ENCODE measurements around the gene LDB3. TPM values are rescaled to one million over a fixed set of nuclear protein-coding genes. Genes with fewer than 3 reads are reported as not detected.

Gene LDB3
- total and polyA plus RNA-seq, 2 donors (not counting 1 experiment from before 2014, with no cell fraction given): under 0.01 to 0.20 TPM

GRCh38 chr10:86706401-86706841 is 38.1 kb downstream of the LDB3 start:
- Histone ChIP-seq H3K4me2 (ENCODE audit: extremely low read depth, insufficient read depth, low read length) (no peak overlapping the region), H2AFZ (ENCODE audit: low read length) (no peak overlapping the region), H3K9ac (ENCODE audit: insufficient read depth, low read length) (no peak overlapping the region), H3K4me3 (replicated peaks in 1 of 4; ENCODE audit: control extremely low read depth in 1 of 4, insufficient read depth in 1 of 4, low read depth in 3 of 4, low read length in 4 of 4) (no peak overlapping the region), H4K20me1 (ENCODE audit: control insufficient read depth, extremely low read depth, insufficient read depth, low read length) (no peaks in the 10 kb centered on the region), H3K9me3 (ENCODE audit: control insufficient read depth, insufficient read depth, low read depth, low read length) (no peaks in the 10 kb centered on the region), H3K79me2 (ENCODE audit: control insufficient read depth, insufficient read depth, low read length) (no peaks in the 10 kb centered on the region), H3K27ac (ENCODE audit: insufficient read depth, low read length) (no peak overlapping the region), H3K4me1 (ENCODE audit: control insufficient read depth, extremely low read depth, insufficient read depth, low read length) (no peaks in the 10 kb centered on the region), H3K27me3 (ENCODE audit: control insufficient read depth, insufficient read depth, low read length) (no peaks in the 10 kb centered on the region), H3K36me3 (ENCODE audit: control insufficient read depth, insufficient read depth, low read length) (no peaks in the 10 kb centered on the region)
- no peak for DNase-seq (ENCODE audit: low read depth in 2 of 2)
- TF ChIP-seq EZH2 (IDR thresholded peaks at IDR 0.05; ENCODE audit: low read length, missing control alignments) (no peak), CTCF (conservative IDR thresholded peaks at IDR 0.05 in 1 of 2, IDR thresholded peaks at IDR 0.05 in 1 of 2; ENCODE audit: low read depth in 1 of 2, low read length in 2 of 2) (no peak)

GRCh38 chr10:86706977-86707376 is 38.7 kb downstream of the LDB3 start:
- no peaks in the 10 kb centered on the region for H3K36me3 ChIP-seq (ENCODE audit: control insufficient read depth, insufficient read depth, low read length)
- H3K4me1 ChIP-seq (ENCODE audit: control insufficient read depth, extremely low read depth, insufficient read depth, low read length): no peaks in the 10 kb centered on the region
- no peaks in the 10 kb centered on the region for H3K9me3 ChIP-seq (ENCODE audit: control insufficient read depth, insufficient read depth, low read depth, low read length)
- no peaks in the 10 kb centered on the region for H3K79me2 ChIP-seq (ENCODE audit: control insufficient read depth, insufficient read depth, low read length)
- H3K27ac ChIP-seq (ENCODE audit: insufficient read depth, low read length): no peak overlapping the region
- H2AFZ ChIP-seq (ENCODE audit: low read length): no peak overlapping the region
- H3K4me3 ChIP-seq (replicated peaks in 1 of 4; ENCODE audit: control extremely low read depth in 1 of 4, insufficient read depth in 1 of 4, low read depth in 3 of 4, low read length in 4 of 4): no peak overlapping the region
- no peak overlapping the region for H3K9ac ChIP-seq (ENCODE audit: insufficient read depth, low read length)
- no peaks in the 10 kb centered on the region for H3K27me3 ChIP-seq (ENCODE audit: control insufficient read depth, insufficient read depth, low read length)
- no peak for TF ChIP-seq EZH2 (IDR thresholded peaks at IDR 0.05; ENCODE audit: low read length, missing control alignments)
- TF ChIP-seq CTCF (conservative IDR thresholded peaks at IDR 0.05 in 1 of 2, IDR thresholded peaks at IDR 0.05 in 1 of 2; ENCODE audit: low read depth in 1 of 2, low read length in 2 of 2): no peak
- no peak for DNase-seq (ENCODE audit: low read depth in 2 of 2)
- H3K4me2 ChIP-seq (ENCODE audit: extremely low read depth, insufficient read depth, low read length): no peak overlapping the region
- no peaks in the 10 kb centered on the region for H4K20me1 ChIP-seq (ENCODE audit: control insufficient read depth, extremely low read depth, insufficient read depth, low read length)

GRCh38 chr10:86707505-86707904 is 39.2 kb downstream of the LDB3 start:
- Histone ChIP-seq H3K79me2 (ENCODE audit: control insufficient read depth, insufficient read depth, low read length) (no peaks in the 10 kb centered on the region), H3K9ac (ENCODE audit: insufficient read depth, low read length) (no peak overlapping the region)
- no peak for DNase-seq (ENCODE audit: low read depth in 2 of 2)

More at GRCh38 chr10:86707505-86707904, 39.2 kb downstream of the LDB3 start:
- no peak for TF ChIP-seq CTCF (conservative IDR thresholded peaks at IDR 0.05 in 1 of 2, IDR thresholded peaks at IDR 0.05 in 1 of 2; ENCODE audit: low read depth in 1 of 2, low read length in 2 of 2)
- TF ChIP-seq EZH2 (IDR thresholded peaks at IDR 0.05; ENCODE audit: low read length, missing control alignments): no peak
- Histone ChIP-seq H3K36me3 (ENCODE audit: control insufficient read depth, insufficient read depth, low read length) (no peaks in the 10 kb centered on the region), H4K20me1 (ENCODE audit: control insufficient read depth, extremely low read depth, insufficient read depth, low read length) (no peaks in the 10 kb centered on the region), H3K27ac (ENCODE audit: insufficient read depth, low read length) (no peak overlapping the region), H3K27me3 (ENCODE audit: control insufficient read depth, insufficient read depth, low read length) (no peaks in the 10 kb centered on the region), H3K4me3 (replicated peaks in 1 of 4; ENCODE audit: control extremely low read depth in 1 of 4, insufficient read depth in 1 of 4, low read depth in 3 of 4, low read length in 4 of 4) (no peak overlapping the region), H2AFZ (ENCODE audit: low read length) (no peak overlapping the region), H3K4me2 (ENCODE audit: extremely low read depth, insufficient read depth, low read length) (no peak overlapping the region), H3K4me1 (ENCODE audit: control insufficient read depth, extremely low read depth, insufficient read depth, low read length) (no peaks in the 10 kb centered on the region), H3K9me3 (ENCODE audit: control insufficient read depth, insufficient read depth, low read depth, low read length) (no peaks in the 10 kb centered on the region)

All from fibroblast of lung (primary cell).